ENCODE measurements around the gene ARPP21.

The ARPP21 gene

GRCh38 chr3:35633332-35634124 is 5.8 kb upstream of the ARPP21 start:
- ChIA-PET CTCF (no interaction called here), POLR2A (no interaction called here)
- TF ChIP-seq SUZ12 (IDR thresholded peaks at IDR 0.05) (no peak), SP1 (IDR thresholded peaks at IDR 0.05) (no peak), LEF1 (IDR thresholded peaks at IDR 0.05; ENCODE audit: borderline replicate concordance) (no peak), ZNF384 (IDR thresholded peaks at IDR 0.05) (no peak), NFRKB (IDR thresholded peaks at IDR 0.05) (no peak), FOXM1 (IDR thresholded peaks at IDR 0.05; ENCODE audit: borderline replicate concordance) (no peak), L3MBTL2 (conservative IDR thresholded peaks at IDR 0.05) (no peak), TARDBP (IDR thresholded peaks at IDR 0.05) (no peak), HDGF (IDR thresholded peaks at IDR 0.05; ENCODE audit: borderline replicate concordance) (no peak), CTBP1 (IDR thresholded peaks at IDR 0.05; ENCODE audit: borderline replicate concordance) (no peak), FOXK2 (IDR thresholded peaks at IDR 0.05) (no peak), PKNOX1 (IDR thresholded peaks at IDR 0.05) (no peak), FOXA1 (IDR thresholded peaks at IDR 0.05) (no peak), ARNT (IDR thresholded peaks at IDR 0.05) (no peak), ELF4 (IDR thresholded peaks at IDR 0.05) (no peak), BHLHE40 (IDR thresholded peaks at IDR 0.05; ENCODE audit: borderline replicate concordance) (no peak)
- DNase-seq (ENCODE audit: extremely low spot score): no peak

- CTCF ChIA-PET: interaction anchor here (0.6 kb wide), 1 partner anchor 1020 kb away, joined by 3 read pairs; no protein-coding TSS in a partner anchor
- DNase-seq (ENCODE audit: extremely low spot score): no peak
- POLR2A ChIA-PET: no interaction called here
- TF ChIP-seq PKNOX1 (IDR thresholded peaks at IDR 0.05): no peak
- no peak for TF ChIP-seq NFRKB (IDR thresholded peaks at IDR 0.05)
- no peak for TF ChIP-seq SUZ12 (IDR thresholded peaks at IDR 0.05)
- no peak for TF ChIP-seq L3MBTL2 (conservative IDR thresholded peaks at IDR 0.05)
- TF ChIP-seq FOXA1 (IDR thresholded peaks at IDR 0.05): no peak
- no peak for TF ChIP-seq SP1 (IDR thresholded peaks at IDR 0.05)
- TF ChIP-seq LEF1 (IDR thresholded peaks at IDR 0.05; ENCODE audit: borderline replicate concordance): no peak
- no peak for TF ChIP-seq ARNT (IDR thresholded peaks at IDR 0.05)
- TF ChIP-seq BHLHE40 (IDR thresholded peaks at IDR 0.05; ENCODE audit: borderline replicate concordance): no peak
- TF ChIP-seq CTBP1 (IDR thresholded peaks at IDR 0.05; ENCODE audit: borderline replicate concordance): no peak
- TF ChIP-seq HDGF (IDR thresholded peaks at IDR 0.05; ENCODE audit: borderline replicate concordance): no peak
- TF ChIP-seq ZNF384 (IDR thresholded peaks at IDR 0.05): no peak
- TF ChIP-seq FOXM1 (IDR thresholded peaks at IDR 0.05; ENCODE audit: borderline replicate concordance): no peak
- TF ChIP-seq TARDBP (IDR thresholded peaks at IDR 0.05): no peak
- TF ChIP-seq ELF4 (IDR thresholded peaks at IDR 0.05): no peak
- no peak for TF ChIP-seq FOXK2 (IDR thresholded peaks at IDR 0.05)
These were observed 3.9 kb upstream of the ARPP21 start for GRCh38 chr3:35635407-35635806.

- CTCF ChIA-PET: no interaction called here
- DNase-seq (ENCODE audit: extremely low spot score): no peak
- no peak for TF ChIP-seq SUZ12 (IDR thresholded peaks at IDR 0.05)
- no peak for TF ChIP-seq TARDBP (IDR thresholded peaks at IDR 0.05)
- no peak for TF ChIP-seq FOXM1 (IDR thresholded peaks at IDR 0.05; ENCODE audit: borderline replicate concordance)
- no peak for TF ChIP-seq FOXK2 (IDR thresholded peaks at IDR 0.05)
- TF ChIP-seq ARNT (IDR thresholded peaks at IDR 0.05): no peak
- no peak for TF ChIP-seq PKNOX1 (IDR thresholded peaks at IDR 0.05)
- POLR2A ChIA-PET: no interaction called here
These were observed 3.2 kb upstream of the ARPP21 start for GRCh38 chr3:35635926-35636683.

- no peak for DNase-seq (ENCODE audit: extremely low spot score)
- TF ChIP-seq FOXM1 (IDR thresholded peaks at IDR 0.05; ENCODE audit: borderline replicate concordance) (no peak), TARDBP (IDR thresholded peaks at IDR 0.05) (no peak), FOXK2 (IDR thresholded peaks at IDR 0.05) (no peak), ELF4 (IDR thresholded peaks at IDR 0.05) (no peak), L3MBTL2 (conservative IDR thresholded peaks at IDR 0.05) (no peak), PKNOX1 (IDR thresholded peaks at IDR 0.05) (no peak), ARNT (IDR thresholded peaks at IDR 0.05) (no peak), ZNF384 (IDR thresholded peaks at IDR 0.05) (no peak), SUZ12 (IDR thresholded peaks at IDR 0.05) (no peak), LEF1 (IDR thresholded peaks at IDR 0.05; ENCODE audit: borderline replicate concordance) (no peak), SP1 (IDR thresholded peaks at IDR 0.05) (no peak), CTBP1 (IDR thresholded peaks at IDR 0.05; ENCODE audit: borderline replicate concordance) (no peak), HDGF (IDR thresholded peaks at IDR 0.05; ENCODE audit: borderline replicate concordance) (no peak), NFRKB (IDR thresholded peaks at IDR 0.05) (no peak), BHLHE40 (IDR thresholded peaks at IDR 0.05; ENCODE audit: borderline replicate concordance) (no peak), FOXA1 (IDR thresholded peaks at IDR 0.05) (no peak)
- POLR2A ChIA-PET: no interaction called here
- CTCF ChIA-PET: no interaction called here
These were observed 910 bp upstream of the ARPP21 start for GRCh38 chr3:35638251-35638979.

- ChIA-PET POLR2A (no interaction called here), CTCF (no interaction called here)
These were observed 408 bp upstream of the ARPP21 start for GRCh38 chr3:35638980-35639253.

More at GRCh38 chr3:35638980-35639253, 408 bp upstream of the ARPP21 start:
- TF ChIP-seq TARDBP (IDR thresholded peaks at IDR 0.05) (no peak), NFRKB (IDR thresholded peaks at IDR 0.05) (no peak), PKNOX1 (IDR thresholded peaks at IDR 0.05) (no peak), ELF4 (IDR thresholded peaks at IDR 0.05) (no peak), SP1 (IDR thresholded peaks at IDR 0.05) (no peak), ARNT (IDR thresholded peaks at IDR 0.05) (no peak), HDGF (IDR thresholded peaks at IDR 0.05; ENCODE audit: borderline replicate concordance) (no peak), FOXA1 (IDR thresholded peaks at IDR 0.05) (no peak), BHLHE40 (IDR thresholded peaks at IDR 0.05; ENCODE audit: borderline replicate concordance) (no peak), LEF1 (IDR thresholded peaks at IDR 0.05; ENCODE audit: borderline replicate concordance) (no peak), ZNF384 (IDR thresholded peaks at IDR 0.05) (no peak), L3MBTL2 (conservative IDR thresholded peaks at IDR 0.05) (no peak), FOXK2 (IDR thresholded peaks at IDR 0.05) (no peak)
- DNase-seq (ENCODE audit: extremely low spot score): no peak
